Astrocyte (in vitro differentiated cells and primary cell): Measurements from ENCODE around the gene MICALL2.

Source experiments
- CTCF ChIP-seq: IDR thresholded peaks from 2 replicates; pipeline ENCODE4 v1.5.1; 2011; ENCODE audit warnings: low read depth, mild to moderate bottlenecking, inconsistent platforms, low read length, moderate library complexity; ENCODE audit not compliant: insufficient read depth
- EZH2 ChIP-seq: IDR thresholded peaks from 2 replicates; pipeline ENCODE4 v1.6.1; 2012; ENCODE audit warnings: mild to moderate bottlenecking, low read length, inconsistent platforms; ENCODE audit not compliant: insufficient read depth

- TF ChIP-seq CTCF (no peak), EZH2 (no peak)
These were observed 2.0 kb downstream of the MICALL2 start for GRCh38 chr7:1457059-1457948.
